Measurements from ENCODE around the gene OMA1.
A peak's percentile ranks its signal among the peaks of the same experiment; 100 is the strongest.
"Not testable (repeated sequence)": the region's sequence is repeated elsewhere in the genome, so short reads cannot be mapped to it uniquely, and the experiment has no call there.

Gene OMA1

DNA sequence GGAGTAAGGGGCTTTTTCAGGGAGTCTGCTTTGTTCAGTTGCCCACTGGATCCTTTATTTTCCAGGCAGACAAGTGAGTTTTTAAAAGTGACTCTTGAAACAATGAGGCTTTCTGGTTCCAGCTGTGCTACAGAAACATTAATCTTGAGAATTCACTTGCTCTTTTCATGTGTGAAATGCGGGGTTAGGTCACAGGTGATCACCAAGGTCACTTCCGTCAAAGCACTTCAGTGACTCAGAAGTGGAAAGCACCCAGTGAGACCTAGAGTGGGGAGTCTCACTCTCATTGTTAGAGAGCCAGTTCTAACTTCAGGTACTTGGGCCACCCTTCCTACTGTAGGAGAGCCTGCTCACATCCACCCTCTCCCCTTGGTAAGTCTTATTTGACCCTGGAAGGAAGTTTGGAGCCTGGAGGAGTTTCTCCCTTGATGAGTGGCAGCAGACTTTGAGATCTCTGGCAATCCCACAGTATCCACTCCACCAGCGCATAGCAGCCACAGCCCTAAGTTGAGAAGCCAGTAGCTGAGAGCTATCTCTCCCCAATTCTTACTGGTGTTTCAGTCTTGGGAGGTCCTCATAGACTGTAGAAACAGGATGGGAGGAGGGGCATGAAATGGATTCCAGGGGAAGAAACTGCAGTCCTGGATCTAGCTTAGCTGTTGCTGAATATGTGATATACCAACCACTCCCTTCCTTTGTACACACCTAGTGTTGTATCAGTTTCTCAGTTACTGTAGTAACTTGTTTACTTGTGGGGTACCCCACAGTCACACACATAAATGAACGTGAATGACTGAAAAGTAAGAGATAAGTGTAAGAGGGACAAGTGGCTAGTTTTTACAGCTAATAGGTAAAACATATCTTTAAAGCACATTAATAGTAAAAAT is 27.4 kb upstream of the OMA1 start:
- DNase-seq, result no peak

DNA sequence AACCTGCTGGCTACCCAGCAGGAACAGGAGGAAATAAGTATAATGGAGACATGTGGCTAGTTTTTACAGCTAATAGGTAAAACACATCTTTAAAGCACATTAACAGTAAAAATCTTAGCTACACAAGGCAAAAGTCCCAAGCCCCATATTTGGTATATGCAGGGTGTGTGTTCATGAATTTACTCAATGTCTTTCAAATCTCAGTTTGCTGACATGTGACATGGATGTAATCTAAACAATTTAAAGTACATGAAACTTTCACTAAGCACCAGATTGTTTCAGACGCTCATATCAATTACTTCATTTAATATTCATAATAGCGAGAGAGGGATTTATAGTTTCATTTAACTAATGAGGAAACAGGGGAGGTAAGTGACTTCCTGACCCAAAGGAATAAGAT is 26.6 kb upstream of the OMA1 start:
- no peak for DNase-seq

DNA sequence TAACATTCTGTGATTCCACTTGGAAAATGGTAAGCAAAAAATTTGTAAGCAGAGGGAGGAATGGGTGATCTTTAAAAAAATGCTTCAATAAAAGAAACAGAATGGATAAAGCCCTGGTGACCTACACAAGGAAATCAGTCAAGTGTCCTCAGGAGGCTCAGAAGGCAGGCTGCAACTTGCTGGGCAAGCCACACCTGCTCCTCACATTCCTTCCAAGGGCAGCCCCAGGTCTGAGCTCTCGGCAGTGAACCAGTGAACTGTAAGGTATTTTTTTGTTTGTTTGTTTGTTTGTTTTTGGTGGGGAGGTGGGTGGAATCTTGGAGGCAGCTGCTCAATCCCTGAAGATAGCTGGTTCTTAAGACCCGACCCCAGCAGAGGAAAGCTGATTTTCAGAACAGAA is 26.2 kb upstream of the OMA1 start:
- no peak for DNase-seq

DNA sequence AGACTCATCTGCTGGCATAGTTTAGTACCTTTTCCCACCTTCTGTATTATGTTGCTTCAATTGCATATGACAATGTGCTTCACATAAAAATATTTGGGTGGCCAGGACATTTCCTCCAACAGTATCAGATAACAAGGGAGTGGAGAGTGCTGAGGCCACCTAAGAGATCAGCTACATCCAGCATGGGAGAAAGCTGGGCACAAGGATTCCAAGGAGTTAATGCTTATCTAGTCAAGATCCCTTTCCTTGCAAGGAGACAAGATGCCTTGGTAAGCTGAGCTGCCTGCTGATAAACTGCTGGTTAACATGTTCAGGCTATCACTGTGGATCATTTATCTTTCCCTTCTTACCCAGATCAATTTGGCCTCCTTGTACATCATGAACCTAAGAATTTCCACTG is 25.1 kb upstream of the OMA1 start:
- DNase-seq, result no peak

DNA sequence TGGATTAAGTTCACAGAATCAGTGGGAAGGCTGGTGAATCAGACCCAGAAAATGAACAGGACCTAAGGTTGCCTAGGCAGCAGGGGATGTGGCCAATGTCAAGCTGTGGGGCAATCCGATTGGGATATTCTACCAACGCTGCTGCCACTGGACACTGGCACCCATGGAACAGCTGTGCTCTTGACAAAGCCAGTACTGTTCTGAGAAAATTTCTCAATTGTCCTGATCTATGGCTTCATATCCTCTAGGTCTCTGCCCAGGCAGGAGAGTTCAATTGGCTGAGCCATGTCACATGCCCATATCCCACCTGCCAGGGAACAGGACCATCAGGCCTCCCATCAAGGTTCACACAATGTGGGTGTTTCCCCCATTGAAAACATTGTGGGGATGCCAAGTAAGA is 24.3 kb upstream of the OMA1 start:
- DNase-seq, result no peak

DNA sequence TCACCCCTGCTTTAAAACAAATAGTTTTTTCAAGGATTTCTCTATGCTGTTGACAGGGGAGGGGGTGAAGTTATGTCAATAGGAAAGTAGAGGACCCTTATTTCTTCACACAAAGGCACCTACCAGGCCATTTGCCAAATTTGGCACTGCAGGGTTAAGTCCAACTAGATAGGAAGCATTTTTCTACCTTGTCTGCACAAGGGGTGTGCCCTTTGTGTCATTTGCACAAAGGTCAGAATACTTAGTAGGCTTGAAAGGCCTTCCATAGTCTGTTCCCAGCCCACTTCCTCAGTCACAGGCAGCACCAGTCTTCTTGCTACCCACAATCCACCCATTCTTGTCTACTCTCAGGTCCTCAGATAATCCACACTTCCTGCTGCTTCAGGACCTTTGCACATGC is 23.6 kb upstream of the OMA1 start:
- DNase-seq, result no peak

DNA sequence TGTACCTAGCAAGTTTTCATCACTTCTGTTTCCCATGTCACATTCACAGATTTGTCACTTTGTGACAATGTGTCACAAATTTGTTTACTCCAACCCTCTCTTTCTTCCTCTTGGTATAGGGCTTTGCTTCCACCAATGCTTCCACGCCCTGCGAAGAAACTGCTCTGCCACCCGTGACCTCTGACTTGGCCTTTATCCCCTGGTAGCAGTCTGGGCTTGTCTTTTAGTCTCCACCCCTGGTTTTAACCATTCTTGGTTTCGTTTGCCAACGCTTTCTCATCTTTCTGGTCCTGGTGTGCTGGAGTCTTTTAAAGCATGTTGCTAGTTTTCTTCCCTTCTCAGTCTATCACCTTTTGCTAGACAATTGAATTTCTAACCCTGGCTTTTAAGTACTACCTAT is 22.4 kb upstream of the OMA1 start:
- no peak for DNase-seq

DNA sequence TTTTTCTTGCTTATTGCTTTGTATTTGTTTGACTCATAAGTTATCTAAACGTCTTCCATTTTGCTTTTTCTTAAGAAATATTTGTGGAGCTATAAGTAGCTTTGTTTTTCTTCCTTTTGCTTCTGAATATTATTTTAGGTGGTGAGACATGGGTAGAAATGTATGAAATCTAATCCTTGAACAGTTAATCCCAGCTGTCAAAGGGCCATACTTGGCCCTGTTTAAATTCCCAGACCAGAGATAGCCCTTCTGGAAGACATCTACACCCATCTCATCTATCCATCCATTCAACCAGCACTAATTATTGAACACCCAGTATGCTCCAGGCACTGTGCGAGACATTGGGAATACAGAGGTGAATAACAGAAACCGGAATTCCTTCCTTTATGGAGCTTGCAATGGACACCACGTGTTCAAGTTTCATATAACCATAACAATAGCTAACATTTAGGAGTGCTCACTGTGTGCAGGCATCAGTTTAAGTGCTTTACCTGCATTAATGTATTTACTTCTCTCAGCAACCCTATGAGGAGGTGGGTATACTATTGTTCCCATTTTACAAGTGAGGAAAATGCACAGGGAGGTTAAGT is 21.8 kb upstream of the OMA1 start:
- no peak for DNase-seq

DNA sequence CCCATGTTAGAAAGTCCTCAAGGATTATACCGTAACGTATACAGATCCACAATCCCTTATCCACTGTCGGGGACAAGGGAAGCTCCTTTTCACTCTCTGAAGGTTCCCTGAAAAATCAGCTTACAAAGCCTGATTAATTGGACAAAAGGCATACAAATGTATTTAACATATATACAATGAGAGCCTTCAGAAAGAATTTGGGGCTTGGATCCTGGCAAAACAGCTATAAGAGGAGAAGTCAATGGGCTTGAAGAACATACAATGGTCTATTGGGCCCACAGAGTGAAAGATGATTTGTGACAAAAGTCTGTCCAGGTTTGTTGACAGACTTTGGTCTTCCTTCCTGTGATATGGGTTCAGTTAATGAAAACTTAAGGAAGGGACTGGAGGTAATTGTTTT is 19.8 kb upstream of the OMA1 start:
- no peak for DNase-seq

DNA sequence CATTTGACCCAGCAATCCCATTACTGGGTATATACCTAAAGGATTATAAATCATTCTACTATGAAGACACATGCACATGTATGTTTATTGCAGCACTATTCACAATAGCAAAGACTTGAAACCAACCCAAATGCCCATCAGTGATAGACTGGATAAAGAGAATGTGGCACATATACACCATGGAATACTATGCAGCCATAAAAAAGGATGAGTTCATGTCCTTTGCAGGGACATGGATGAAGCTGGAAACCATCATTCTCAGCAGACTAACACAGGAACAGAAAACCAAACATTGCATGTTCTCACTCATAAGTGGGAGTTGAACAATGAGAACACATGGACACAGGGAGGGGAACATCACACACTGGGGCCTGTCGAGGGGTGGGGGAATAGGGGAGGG is 17.2 kb upstream of the OMA1 start:
- not testable (repeated sequence) for DNase-seq

DNA sequence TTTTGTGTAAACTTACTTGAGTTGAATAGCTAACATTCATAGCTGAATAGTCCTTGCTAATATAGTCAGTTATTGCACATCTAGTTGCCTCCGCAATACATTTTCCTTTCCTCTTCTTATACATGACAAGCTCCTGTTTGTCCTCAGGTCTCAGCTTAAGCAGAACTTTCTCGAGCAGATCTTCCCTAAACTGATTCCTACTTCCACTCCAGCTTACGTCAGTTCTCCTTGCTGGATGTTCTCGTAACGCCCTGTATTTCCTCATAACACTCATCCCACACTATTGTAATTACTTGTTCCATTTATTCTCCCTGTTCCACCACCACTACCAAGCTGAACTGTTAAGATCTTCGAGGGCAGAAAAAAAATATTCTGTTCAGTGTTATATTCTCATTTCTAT is 15.1 kb upstream of the OMA1 start:
- DNase-seq, result no peak

DNA sequence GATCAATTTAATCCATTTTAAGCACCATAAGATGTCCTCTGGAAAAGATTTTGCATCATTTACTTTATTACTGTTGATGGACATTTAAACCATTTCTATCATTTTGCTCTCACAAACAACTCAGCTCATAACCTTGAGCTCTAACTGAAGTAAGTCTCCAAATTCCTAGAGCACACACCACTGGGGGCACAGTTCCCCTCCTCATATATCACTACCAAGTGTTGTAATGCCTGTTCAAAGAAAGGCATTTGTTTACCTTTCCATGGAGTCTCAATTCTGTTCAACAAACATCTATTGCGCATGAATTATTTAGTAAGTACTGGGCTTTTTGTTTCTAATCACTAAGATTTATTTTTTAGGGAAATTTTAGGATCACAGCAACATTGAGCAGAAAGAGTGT is 8.9 kb upstream of the OMA1 start:
- no peak for DNase-seq

DNA sequence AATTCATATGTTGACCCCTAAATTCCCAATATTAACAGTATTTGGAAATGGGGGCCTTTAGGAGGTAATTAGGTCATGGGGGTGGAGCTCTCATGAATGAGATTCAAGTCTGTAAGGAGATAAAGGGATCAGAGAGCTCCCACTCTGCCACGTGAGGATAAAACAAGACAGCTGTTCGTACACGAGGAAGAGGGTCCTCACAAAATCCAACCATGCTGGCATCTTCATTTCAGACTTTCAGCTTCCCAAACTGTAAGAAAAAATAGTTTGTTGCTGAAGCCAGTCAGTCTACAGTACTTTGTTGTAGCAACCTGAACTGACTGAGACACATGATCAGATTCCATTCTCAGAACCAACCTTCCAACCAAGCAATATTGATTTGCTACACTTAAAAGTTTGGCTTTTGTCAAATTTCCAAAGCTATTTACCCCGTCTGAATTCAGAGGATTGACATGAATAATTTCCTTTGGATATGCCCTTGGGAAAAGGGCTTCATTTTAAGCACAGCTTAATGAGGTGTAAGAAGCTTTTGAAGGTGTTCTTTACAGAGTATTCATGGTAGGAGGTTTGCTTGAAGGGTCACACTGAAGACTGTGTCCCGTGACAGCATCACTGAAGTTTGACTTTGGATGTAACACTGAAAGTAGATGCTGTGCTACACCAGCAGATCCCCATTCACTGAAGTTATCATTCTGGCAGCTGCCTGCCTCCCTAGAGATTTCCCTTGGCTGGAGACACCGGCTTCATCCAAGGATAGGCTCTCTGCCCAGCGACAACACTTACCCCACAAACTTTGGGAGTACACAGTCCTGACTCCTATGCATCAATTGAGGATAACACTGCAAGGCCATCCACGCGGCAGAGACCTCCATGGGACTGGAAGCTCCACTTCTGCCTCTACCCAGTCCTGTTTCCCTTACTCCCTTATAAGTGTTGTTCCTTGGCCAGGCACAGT is 4.9 kb upstream of the OMA1 start:
- DNase-seq, result no peak

DNA sequence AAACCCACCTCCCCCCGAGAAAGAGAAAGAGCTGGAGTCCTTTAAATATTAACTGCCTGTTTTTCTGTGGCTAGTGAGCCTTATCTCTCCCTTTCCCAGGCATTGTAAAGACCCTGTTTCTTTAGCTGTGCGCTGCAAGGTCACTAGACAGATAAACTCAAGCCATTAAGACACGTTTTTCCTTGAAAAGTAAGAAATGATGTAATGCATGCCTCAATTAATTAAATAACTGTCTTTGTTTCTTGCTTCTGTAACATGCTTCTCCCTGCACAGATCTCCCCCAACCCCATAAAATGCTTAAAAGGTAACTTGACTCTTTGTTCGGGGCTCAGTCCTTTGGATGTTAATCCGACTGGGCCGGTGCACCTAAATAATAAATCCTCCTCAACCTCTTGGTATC is 2.8 kb upstream of the OMA1 start:
- not testable (repeated sequence) for DNase-seq

DNA sequence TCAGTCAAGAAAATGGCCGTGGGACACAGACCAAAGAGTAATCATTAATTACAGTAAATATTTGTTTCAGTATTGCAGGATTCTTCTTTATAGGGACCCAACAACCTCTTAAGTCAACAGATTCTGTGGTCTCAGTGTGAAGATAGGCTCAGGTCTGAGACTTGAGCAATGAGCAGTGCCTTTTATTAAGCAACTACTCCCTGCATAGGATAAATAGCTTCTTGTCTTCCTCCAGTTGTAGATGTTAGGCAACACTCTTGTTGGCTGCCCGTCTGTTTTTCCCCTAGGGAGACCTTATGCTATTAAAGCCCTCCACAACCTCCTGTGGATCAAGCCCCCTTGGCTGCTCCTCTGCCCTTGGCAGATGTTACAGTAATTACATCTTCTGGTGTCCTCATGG is 1.8 kb upstream of the OMA1 start:
- no peak for DNase-seq

DNA sequence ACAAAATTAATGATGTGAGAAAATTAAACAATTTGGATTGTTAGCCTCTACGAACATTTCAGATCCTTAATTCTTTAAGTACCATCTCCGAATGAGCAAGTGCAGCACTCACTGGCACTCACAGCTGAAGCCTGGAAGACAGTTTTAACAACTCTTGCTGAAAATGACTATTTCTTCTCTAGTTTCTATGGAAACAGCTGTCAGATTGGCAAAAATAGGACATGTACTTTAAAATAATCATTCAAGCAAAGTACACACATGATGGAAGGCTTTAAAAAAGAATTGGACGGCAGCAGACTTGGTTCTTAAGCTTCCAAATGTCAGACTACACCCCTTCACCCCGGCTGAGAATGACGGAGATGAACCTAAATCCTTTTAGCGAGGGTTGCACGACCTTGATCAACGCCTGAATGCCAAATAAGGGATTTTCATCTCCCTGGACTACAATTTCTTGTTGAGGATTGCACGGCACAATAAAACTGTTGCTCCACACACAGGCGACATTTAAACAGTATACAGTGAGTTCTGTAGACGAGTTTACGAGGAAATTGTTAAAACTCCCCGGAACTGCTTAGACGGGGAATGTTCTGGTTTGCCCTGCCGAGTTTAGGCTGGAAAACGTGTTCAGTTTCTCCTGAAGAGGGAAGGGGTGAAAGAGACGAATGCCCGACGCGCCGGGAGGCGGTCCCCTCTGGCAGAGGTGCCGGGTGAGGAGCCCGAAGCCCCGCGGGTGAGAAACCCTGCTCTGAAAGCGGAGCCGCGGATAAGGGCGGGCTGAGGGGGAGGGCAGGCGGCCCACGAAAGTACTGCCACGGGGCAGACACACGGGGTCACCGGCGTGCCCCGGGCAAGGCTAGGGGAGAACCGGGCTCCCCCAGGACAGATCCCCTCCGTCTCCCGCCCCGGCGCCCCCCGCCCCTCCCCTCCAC is 671 bp downstream of the OMA1 start:
- peak; percentile 55 for DNase-seq

DNA sequence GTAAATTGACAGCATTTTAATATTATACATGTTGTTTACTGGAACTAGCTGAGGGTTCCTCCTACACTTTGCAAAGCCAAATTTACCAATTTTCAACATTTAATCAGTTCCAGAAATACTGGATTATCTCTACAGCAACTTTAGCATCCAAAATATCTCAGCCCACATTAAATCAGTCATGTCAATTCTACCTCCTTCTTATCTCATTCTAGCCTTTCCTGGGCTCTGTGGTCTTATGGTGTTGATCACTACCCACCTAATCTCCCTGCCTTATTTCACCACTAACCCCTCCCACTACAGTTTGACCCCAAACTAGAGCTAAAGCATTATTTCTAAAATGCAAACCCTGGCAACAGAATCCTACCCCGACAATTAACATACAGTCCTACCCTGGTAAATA is 3.3 kb downstream of the OMA1 start:
- no peak for DNase-seq

DNA sequence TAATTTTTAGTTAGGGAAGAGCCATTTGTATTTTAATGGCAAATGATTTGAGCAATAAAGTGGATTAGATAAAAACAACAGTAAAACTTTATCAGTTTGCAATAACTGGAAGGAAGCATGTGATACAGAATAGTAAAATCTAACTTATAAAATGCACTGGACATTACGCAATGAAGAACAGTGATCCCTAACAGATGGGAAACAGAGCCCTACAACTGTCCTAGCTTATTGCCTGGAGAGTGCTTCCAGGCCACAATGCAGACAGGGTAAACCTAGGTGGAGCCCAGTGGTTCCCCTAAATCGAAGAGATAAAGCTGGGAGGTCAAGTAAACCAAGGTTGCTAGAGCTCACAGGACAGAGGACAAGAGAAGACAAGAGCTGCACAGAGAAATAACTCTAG is 7.0 kb downstream of the OMA1 start:
- no peak for DNase-seq

DNA sequence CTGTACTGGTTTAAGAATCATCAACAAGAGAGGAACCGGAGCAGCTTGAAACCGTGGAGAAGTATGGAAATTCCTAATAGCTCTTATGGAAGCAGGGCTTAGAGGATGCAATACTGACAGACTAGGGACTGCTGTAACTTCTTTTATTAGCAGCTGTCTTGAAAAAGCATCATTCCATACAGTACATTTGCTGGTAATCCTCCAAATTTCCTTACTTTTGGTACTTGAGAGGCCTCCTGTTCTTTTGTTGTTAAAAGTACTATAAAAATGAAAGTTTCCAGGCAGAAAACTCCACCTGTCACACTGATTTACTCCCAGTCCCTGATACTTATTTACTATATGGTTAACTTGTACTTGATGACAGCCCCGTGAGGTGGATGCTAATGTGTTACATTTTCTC is 7.7 kb downstream of the OMA1 start:
- no peak for DNase-seq

DNA sequence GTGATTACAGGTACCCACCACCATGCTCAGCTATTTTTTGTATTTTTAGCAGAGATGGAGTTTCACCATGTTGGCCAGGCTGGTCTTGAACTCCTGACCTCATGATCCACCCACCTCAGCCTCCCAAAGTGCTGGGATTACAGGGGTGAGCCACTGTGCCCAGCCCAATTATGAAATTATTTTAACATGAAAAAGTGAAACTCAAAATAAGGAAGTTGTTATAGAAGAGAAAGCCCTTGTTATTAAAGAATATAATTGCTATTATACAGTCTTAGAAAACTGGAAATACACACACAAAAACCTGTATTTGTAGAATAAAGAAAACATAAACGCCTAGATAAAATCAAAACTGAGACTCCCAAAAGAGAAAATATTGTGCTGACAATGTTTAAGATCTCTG is 14.7 kb downstream of the OMA1 start:
- not testable (repeated sequence) for DNase-seq

DNA sequence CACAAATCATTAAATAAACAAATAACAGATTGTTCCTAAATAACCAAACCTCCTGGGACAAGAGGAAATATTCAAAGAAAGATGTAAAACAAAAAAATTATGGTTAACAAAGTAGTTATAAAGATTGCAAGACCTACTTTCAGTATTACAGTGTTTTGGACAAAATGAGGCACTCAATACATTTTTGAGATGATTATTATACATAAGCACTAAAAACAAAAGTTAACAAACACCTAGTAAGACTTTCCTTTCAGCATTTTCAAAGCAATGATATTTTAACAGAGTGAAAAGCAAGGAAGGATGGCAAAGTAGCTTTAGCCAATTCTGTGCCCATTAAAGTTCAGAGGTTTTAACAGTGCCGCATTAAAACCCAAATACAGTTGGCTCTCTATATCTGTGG is 17.2 kb downstream of the OMA1 start:
- DNase-seq, result no peak

DNA sequence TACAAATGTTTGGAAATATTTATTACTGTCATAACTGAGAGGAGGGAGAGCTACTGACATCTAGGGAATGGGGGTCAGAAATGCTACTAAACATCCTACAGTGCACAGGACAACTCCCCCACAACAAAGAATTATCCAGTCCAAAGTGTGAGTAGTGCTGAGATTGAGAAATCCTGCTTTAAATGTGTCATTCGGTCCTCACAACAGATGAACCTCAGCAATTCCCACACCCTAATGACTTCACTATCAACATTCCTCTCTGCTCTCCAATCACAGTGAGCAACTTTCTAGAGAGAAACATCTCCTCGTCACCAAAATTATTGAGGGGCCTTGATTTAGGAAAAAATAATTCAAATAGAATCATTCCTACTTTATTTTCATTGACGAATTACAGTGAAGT is 18.0 kb downstream of the OMA1 start:
- DNase-seq, result no peak
